Cardiac septum (tissue), 1 donor: Measurements from ENCODE around the gene CEP63. TPM values are rescaled to one million over a fixed set of nuclear protein-coding genes. Genes with fewer than 3 reads are reported as not detected.

ENCODE experiments used
- DNase-seq: peaks from one replicate; pipeline ENCODE4 v3.0.0-alpha.2; 2020; ENCODE audit warnings: low spot score
- intact Hi-C: fragments of 100-400 bp; cut with DNase I; formaldehyde crosslinking; loops from one replicate; pipeline ENCODE4 v1.14.0; 2022
- long read RNA-seq: library from polyadenylated mRNA; unstranded; transcript quantifications from one replicate; pipeline ENCODE4 v2.0.0, GENCODE V29; 2021
- total RNA-seq: library from RNA; stranded (reverse); fragmentation: NEBNext Ultra II Directional; extraction: Animal tissue kit (Norgen Biotek cat#: 25700); gene quantifications from one replicate; pipeline ENCODE4 v1.2.1, GENCODE V29; 2021
- donor health status: DM: no; HTN: no; CAD: no.

CEP63 gene
- 32.1 TPM for total RNA-seq
- long read RNA-seq, transcript CEP63-201 (12 exons, 2,056 nt) = major isoform, 12 of 79 reads
- long read RNA-seq, partial matches to known transcripts = 21 of 79 reads
- long read RNA-seq, other reads (novel, unspliced or antisense) = 44 of 79 reads

DNA sequence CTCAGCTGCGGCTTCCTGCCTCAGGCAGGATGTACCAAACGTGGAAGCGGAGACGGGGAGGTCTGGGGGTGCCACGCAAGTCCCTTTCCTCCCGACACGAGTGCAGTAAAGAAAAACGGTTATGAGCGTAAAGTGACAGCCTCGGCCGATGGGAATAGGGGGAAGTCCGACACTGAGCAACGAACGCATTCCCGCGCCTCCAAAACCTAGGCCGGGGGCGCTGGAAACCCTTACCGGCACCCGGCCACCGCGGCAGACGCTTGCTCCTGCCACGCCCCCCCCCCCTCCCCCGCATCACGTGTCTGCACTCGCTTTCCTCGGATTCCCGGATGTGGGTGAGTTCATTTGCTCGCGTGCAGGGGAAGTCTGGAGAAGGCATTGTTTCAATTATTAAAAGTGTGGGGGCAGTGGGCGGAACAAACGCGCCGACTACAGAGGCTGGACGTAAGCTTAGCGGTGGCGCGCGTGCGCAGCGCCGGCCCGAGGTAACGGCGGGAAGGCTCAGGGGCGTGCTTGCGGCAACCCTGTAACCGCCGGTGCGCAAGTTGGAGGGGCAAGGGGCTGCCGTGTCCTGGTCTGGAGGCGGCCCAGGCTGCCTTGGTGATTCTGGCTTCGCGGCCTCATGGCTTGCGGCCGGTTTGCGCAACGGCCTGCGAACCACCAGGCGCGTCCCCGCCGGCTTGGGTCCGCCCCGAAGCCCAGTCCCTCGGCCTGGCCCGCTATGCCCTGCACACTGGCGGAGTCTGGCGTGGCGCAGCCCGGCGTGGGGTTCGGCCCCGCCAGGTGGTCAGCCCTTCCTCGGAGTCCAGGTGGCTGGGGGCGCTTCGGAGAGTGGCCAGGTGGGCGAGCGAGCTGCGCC is at the start of gene CEP63, which contains the start of gene ANAPC13:
CEP63 (plus strand) TSS at position 340 of the 859 bp plus-strand sequence. CDS start 9,264 bp downstream, outside the sequence.
ANAPC13 (minus strand) TSS at position 268 of the 859 bp plus-strand sequence. CDS start 3,081 bp downstream, outside the sequence.
- DNase-seq = peak; percentile 96
- intact Hi-C loops = loop anchor here (10.0 kb wide), 1 partner anchor 681 kb away; the partner anchor contains the start of gene SRPRB

DNA sequence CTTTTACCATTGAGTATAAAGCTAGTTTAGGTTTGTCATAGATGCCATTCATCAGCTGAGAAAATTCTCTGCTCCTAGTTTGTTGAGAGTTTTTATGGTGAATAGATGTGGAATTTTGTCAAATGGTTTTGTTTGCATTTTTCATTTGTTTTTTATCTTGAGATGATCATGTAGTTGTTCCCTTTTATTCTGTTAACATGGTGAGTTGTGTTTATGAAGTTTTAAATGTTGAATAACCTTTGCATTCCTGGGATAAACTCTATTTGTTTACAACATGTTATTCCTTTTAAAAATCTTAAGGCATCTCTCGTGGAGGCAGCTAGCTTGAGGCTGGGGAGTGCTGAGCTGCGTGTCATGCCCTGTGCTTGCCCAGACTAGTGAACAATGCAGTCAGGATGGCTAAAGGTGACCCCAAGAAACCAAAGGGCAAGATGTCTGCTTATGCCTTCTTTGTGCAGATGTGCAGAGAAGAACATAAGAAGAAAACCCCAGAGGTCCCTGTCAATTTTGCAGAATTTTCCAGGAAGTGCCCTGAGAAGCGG is 48.6 kb upstream of the CEP63 start:
- DNase-seq = no peak
- intact Hi-C loops = no loop called here

DNA sequence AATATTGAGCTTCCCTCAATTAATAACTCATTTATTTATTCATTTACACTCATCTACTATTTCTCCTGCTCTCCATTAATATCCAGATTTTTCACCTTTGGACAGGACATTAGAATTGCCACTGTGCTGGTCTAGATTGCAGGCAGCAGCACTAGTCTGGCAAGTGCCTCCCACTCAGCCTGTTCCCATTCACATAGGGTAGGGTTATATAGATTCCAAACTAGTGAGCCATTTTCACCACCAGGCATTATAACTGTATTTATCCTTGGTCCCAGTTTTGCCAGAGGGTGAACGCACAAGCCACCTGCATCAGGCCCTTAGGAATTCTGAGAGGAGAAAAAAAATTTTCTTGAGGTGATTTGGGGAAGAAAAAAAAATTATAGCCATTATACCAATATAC is 44.5 kb upstream of the CEP63 start:
- DNase-seq = no peak
- intact Hi-C loops = no loop called here

DNA sequence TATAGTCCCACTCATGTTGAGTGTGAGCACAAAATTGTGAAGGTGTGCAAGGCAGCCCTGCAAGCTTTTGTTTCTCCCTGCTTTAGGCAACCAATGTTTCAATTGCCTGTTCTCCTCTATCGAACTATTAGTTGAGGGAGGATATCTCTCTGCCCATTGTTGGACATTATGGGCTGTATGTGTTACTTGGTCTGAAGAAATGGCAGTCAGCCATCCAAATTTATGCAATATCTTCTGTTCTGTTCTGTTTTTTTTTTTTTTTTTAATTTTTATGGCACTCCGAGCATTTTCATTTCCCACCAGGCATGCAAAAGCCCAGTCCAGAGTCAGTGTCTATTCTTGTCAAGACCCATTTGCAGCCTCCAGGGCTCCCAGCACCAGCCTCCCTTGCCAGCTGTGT is 44.0 kb upstream of the CEP63 start:
- intact Hi-C loops = no loop called here
- no peak for DNase-seq

DNA sequence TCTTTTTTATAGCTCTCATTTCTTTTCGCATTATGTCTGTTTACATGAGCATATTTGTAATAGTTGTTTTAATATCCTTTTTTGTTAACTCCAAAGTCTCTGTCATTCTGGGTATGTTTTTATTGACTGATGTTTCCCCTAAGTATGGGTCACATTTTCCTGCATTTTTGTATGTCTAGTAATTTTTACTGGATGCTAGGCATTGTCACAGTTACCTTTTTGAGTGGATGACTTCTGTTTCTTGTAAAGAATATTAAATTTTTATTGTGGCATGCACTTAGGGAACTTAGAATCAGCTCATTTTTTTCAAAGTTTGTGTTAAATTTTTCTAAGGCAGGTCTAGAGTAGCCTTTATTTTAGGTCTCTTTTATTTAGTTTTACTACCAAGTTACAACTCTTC is 40.8 kb upstream of the CEP63 start:
- intact Hi-C loops = no loop called here
- no peak for DNase-seq

DNA sequence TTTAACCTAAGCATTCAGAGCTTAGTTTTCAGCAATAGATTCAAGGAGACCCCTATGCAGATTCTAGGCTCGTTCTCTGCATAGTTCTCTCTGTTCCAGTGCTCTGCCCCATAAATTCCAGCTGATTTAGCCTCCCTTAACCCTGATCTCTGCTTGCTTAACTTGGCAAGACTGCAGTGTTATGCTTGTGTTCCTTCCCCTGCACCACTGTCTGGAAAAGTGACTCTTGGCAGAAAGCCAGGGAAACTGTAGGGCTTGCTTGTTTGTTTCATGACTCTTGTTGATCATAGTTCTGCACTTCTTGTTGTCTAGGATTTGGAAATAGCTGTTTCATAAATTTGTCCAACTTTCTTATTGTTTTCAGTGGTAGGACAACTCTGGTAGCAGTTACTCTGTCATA is 40.2 kb upstream of the CEP63 start:
- no peak for DNase-seq
- intact Hi-C loops = no loop called here

DNA sequence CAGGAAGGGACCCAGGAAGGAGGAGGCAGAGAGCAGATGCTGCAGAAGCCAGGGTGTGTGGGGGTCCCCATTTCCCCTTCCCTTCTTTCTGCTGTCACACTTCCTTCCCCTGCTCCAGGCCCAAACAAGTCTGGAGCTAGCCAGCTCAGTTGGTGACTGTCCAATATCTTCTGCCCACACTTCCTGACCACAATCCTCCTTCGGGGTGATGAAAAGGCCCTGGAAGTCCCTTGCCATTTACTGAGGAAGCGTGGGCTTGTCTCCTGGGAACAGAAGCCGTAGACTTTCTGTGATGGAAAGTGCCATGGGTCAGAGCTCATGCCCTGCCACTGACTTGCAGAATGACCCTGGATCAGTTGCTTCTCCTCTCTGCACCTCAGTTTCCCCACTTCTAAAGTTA is 39.1 kb upstream of the CEP63 start:
- DNase-seq = no peak
- intact Hi-C loops = no loop called here

DNA sequence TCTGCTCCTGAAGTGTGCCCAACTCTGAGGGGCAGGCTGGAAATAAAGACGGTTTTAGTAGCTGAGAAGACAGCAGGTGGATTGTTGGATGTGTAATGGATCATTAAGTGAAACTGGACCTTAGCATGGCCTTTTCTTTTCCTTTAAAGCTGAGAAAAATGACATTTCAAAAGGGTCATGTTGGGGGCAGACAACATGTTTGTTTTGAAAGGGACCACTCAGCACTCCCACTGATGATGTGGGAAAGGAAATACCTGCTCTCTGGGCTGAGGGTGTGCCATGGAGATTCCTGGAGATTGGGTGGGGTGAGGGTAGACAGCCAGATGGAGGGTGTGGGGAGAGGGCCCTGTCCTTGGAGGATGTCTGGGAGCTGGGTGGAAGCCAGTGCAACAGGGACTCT is 38.5 kb upstream of the CEP63 start:
- intact Hi-C loops = no loop called here
- DNase-seq = no peak

DNA sequence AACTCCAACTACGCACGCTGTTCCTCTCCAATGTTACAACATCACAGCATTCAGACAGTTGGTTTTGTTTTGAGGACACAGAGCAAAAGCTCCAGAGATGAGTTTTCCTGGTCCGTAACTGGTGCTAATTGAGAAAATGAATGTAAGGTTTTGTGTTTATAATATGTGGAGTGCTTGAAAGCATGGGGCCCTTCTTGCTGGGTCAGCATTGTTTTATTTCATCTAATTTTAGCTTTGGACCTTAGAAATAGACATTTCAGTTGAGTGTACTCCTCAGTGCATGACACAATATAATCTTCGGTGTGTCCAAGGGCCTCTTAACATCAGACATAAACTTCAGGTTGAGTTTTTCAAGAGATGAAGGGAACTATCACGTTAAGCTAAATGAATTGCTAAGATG is 37.2 kb upstream of the CEP63 start:
- intact Hi-C loops = no loop called here
- DNase-seq = no peak

DNA sequence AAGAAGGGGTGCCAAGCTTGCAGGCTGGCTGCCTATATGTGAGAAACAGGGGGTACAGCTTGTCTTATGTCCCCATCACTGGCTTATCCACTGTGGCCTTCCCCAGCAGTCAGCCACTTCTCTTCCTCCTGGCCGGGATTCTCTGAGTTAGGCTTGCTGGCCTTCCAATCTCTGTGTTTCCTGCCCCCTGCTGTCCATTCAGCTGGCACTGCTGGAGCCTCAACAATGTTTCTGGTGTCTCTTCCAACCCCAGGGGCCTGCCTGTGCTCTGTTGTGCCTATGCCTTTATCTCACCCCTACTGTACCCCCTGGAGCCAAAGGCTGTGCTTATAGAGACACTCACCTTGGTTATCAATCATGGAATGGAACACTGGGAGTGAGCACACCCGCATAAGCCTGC is 36.6 kb upstream of the CEP63 start:
- intact Hi-C loops = no loop called here
- DNase-seq = no peak

DNA sequence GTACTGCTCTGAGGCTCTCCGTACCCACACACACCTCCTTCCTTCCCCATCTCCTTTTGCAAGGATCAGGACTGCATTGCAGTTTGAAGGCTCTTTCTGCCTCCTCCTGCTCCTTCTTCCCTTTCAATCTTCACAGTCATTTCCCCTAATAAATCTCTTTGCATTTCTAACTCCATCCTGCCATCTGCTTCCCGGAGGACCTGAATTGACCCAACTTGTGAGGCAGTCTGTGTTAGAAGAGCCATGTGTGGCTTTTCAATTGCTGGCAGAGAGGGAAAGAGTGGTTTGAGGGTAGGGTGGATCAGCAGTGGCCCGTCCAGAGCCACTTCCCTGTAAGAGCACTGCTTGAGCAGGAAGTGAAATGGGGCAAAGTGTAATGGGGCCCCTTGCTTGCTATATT is 35.9 kb upstream of the CEP63 start:
- intact Hi-C loops = no loop called here
- DNase-seq = no peak

DNA sequence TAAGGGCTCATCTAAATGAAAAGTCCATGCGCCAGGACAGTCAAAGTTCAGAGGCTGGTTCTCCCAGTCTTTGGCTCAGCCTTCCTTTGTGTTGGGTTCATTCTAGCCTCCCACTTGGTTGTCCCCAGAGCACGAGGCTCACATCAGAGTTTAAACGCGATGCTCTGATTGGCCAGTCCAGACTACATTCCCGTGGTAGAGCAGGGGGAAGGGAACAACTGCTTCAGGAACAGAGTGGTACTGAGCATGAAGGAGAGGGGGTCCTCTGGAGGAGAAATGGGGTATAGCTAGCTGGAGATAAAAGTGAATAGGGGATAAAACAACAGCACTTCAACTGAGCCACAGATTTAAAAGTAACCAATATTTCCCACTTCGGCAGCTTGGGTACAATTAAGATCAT is 32.2 kb upstream of the CEP63 start:
- intact Hi-C loops = no loop called here
- no peak for DNase-seq

DNA sequence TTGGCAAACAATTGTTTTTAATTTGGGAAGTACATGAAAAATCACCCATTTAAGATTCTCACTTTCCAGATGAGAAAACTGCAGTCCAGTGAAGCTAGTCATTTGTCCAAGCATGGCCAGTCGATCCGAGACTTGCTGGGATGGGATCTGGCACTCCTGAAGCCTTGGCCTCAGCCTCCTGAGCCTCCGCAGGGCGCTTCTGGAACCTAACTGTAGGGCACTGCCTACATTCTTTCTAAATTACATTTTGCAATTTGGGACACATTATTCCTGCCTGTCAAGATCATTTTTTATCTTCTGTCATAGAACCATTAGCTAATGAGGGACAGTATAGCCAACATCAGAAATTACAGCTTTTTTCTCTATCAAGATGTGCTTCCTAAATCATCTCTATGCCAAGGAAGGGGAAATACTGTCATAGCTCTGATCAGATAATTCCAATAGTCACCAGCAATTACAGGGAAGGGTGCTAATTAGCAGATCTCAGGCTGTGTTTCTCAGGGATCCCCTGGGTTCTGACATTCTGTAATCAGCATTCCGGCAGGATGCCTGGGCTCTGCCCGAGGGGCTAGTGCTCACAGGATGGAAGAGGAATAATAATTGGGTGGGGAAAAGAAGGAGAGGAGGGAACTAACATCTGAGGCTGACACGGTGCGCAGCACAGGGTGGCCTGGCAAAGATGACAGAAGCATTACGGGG is 28.3 kb upstream of the CEP63 start:
- DNase-seq = no peak
- intact Hi-C loops = no loop called here

DNA sequence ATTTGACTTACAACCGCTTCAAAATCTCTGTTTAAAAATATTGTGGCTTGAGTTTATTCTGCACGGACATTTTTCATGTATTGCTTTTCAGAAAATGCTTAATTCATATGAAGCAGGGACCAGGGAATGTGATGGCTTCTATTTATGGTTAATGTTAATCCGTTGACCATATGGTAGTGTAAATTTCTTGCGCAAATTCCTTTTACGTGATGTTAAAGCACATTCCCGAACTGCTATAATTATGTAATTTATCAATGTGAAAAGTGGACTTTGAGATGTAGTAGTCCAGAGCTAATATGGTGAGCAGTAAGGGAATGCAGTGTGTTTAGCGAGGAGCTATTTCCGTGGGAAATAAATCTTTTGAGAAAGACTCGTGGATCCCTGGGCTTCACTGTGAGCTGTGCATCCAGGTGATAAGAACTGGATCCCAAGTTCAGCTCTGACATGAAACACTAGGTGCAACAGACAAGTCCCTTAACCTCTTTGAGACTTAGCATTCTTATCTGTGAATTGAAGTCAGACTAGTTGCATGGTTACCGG is 27.4 kb upstream of the CEP63 start:
- intact Hi-C loops = no loop called here
- DNase-seq = no peak

DNA sequence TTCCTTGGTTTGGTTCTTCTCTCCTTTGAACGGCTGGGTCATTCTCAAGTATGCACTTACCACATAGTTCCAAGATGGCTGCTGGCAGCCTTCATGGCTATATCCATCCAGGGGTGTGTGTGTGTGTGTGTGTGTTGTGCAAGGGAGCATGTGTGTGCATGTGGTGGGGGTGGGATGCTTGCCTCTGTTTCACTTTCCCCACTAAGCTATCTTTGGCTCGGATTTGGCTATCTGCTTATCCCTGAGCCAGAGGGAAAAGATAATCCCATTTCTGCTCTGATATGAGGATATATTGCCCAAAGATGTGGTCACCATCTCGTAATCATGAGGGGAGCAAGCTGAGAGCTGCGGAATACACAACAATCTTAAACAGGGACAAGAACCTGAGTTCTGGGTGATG is 26.3 kb upstream of the CEP63 start:
- intact Hi-C loops = no loop called here
- DNase-seq = no peak

DNA sequence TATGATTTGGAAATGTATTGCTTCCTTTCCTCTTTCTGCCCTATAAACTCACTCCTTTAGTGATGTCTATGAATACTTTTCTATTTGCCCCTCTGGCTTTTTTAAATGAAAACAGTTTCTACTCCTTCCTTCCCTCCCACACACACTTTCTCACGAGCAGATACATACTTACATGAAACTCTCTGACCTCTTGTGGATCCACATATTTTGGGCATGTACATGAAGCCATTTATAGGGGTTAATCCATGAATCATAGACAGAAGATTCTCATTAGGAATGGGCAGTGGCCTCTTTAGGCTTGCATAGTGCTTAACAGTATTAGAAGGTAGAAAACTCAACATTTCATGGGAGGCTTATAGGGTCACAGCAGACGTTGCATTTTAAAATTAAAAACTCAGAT is 24.9 kb upstream of the CEP63 start:
- intact Hi-C loops = loop anchor here (5.0 kb wide), 1 partner anchor 89 kb away; the partner anchor contains the start of gene AMOTL2
- DNase-seq = no peak

DNA sequence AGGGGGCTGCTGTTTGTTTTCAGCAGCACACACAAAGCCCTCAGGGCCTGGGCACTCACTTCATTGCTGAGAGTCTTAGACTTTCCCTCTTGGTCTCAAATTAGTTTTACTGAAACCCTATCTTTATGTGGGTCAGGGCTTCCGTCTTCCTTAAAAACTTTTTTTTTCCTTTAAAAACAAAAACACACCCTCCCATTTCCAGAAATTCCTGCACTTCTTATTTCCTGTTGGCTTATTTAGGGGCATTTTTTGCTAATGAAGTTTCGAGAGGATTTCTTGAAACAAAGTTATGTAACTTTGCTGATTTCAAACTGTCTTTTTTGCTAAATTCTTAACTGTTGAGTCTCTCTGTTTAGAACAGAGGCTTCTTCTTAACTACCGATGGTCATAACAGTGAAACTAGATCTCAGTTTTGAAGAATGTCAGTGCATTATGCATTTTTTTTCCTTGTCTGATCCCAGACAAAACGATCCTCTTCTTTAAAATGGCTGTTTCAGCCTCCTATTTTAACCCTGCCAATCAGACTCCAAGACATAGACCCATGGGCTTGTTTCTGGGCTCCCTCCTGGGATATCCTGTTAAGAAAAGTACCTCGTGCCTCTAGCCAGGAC is 23.4 kb upstream of the CEP63 start:
- intact Hi-C loops = loop anchor here (5.0 kb wide), 1 partner anchor 90 kb away; the partner anchor contains the start of gene AMOTL2
- no peak for DNase-seq

DNA sequence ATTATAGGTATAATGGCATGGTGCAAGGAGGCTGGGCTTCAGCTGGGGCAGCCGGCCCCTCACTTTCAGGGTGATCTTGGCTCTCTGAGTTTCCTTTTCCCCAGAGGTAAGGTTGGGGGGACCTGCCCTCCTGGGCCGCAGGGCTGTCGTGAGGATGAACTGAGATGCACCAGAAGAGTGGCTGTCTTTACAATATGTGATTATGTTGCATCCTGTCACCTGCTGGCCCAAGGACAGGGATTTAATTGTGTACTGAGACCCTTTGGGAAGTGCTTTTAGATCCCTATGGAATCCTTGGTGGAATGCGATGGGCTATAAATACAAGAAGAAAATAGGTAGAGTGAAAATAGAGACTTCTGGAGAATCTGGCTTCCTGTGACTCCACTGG is 22.2 kb upstream of the CEP63 start:
- intact Hi-C loops = loop anchor here (5.0 kb wide), 1 partner anchor 91 kb away; the partner anchor contains the start of gene AMOTL2
- DNase-seq = no peak

DNA sequence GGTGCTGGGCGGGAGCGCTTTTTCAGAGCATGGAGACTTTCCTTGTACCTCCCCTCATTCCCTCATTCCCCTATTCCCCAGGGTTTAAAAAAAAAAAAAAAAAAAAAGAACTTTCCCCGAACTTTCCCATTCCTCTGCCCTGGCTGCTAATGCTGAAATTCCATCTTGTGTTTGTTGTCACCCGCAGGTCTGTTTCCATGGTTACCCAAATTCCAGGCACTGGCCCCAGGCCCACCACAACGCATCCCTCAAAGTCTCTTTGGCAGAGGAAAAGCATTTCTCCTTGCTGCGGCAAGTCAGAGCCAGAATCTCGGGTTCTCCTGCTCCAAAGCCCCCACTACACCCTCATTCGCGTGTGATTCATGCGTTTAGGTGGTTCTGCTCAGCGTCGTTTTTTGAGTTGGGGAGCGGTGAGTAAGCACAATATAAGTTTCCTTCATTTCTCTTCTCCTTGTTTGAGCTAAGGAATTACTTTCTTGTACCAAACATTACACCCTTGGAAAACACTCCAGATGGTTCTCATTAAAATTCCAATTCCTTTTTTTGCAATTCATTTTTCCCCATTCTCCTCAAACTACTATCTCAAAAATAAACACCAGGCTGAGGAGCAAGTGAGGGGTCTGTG is 21.7 kb upstream of the CEP63 start:
- intact Hi-C loops = loop anchor here (5.0 kb wide), 1 partner anchor 92 kb away; the partner anchor contains the start of gene AMOTL2
- no peak for DNase-seq
